Glutamatergic neuron (in vitro differentiated cells): Measurements from ENCODE around the gene POU2AF2. TPM values are rescaled to one million over a fixed set of nuclear protein-coding genes. Genes with fewer than 3 reads are reported as not detected.

Source experiments
- DNase-seq: peaks from one replicate; pipeline ENCODE4 v3.0.0; 2022
- H3K27ac Mint-ChIP-seq: one replicate; pipeline ENCODE4 v1.8.0; 2020; ENCODE audit warnings: mild to moderate bottlenecking, mixed read lengths, inconsistent platforms; ENCODE audit not compliant: unreplicated experiment
- H3K27me3 Mint-ChIP-seq: one replicate; pipeline ENCODE4 v1.8.0; 2020; ENCODE audit warnings: mild to moderate bottlenecking, moderate library complexity, mixed read lengths, inconsistent platforms; ENCODE audit not compliant: unreplicated experiment
- H3K36me3 Mint-ChIP-seq: one replicate; pipeline ENCODE4 v1.8.0; 2020; ENCODE audit warnings: mild to moderate bottlenecking, mixed read lengths, inconsistent platforms; ENCODE audit not compliant: unreplicated experiment
- H3K4me1 Mint-ChIP-seq: one replicate; pipeline ENCODE4 v1.8.0; 2020; ENCODE audit warnings: mild to moderate bottlenecking, low read depth, mixed read lengths, inconsistent platforms; ENCODE audit not compliant: unreplicated experiment
- H3K4me3 Mint-ChIP-seq: one replicate; pipeline ENCODE4 v1.8.0; 2020; ENCODE audit warnings: mild to moderate bottlenecking, mixed read lengths, inconsistent platforms; ENCODE audit not compliant: unreplicated experiment
- H3K9me3 Mint-ChIP-seq: one replicate; pipeline ENCODE4 v1.8.0; 2020; ENCODE audit warnings: mild to moderate bottlenecking, moderate library complexity, mixed read lengths, inconsistent platforms; ENCODE audit not compliant: unreplicated experiment
- CTCF ChIP-seq: fragments of 200-600 bp; sonication (generic); IDR thresholded peaks from one replicate; pipeline ENCODE4 v1.5.0; 2021; ENCODE audit not compliant: partially characterized antibody, unreplicated experiment
- total RNA-seq: library from RNA; stranded (reverse); fragmentation: NEBNext Ultra II Directional; extraction: Animal tissue kit (Norgen Biotek cat#: 25700); gene quantifications from one replicate; pipeline ENCODE4 v1.2.1, GENCODE V29; 2021; ENCODE audit not compliant: unreplicated experiment

Gene POU2AF2
- total RNA-seq, 1 donor from 2014 or later: not detected

DNA sequence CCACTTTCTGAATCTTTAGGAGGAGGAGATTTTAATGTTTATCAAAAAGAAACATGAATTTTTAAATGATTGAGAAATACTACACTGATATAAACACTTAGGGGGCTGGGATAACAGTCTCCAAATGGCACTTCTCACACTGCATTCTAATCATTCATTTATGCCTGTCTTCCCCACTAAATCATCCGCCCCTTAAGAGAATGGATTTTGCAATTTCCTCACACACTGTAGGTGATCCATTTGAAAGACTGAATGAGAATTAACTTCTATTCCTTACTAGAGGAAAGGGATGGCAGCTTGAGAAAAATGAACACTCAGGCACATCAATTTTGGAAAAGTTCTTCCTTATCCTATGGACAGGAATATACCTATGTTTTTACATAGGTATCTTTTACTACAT, 7.6 kb upstream of the POU2AF2 start:
- Mint-ChIP-seq H3K36me3 (no peaks in the 10 kb centered on the region), H3K27ac (no peak overlapping the region), H3K27me3 (no peaks in the 10 kb centered on the region), H3K4me1 (no peaks in the 10 kb centered on the region), H3K4me3 (no peak overlapping the region), H3K9me3 (no peaks in the 10 kb centered on the region)
- no peak for TF ChIP-seq CTCF
- no peak for DNase-seq

- H3K27ac Mint-ChIP-seq: no peak overlapping the region
- H3K9me3 Mint-ChIP-seq: no peaks in the 10 kb centered on the region
- no peaks in the 10 kb centered on the region for H3K4me1 Mint-ChIP-seq
- no peaks in the 10 kb centered on the region for H3K36me3 Mint-ChIP-seq
- no peak for TF ChIP-seq CTCF
- DNase-seq: no peak
- no peak overlapping the region for H3K4me3 Mint-ChIP-seq
- H3K27me3 Mint-ChIP-seq: no peaks in the 10 kb centered on the region
These were observed 1.4 kb downstream of the POU2AF2 start for GRCh38 chr11:111246956-111247355.

DNA sequence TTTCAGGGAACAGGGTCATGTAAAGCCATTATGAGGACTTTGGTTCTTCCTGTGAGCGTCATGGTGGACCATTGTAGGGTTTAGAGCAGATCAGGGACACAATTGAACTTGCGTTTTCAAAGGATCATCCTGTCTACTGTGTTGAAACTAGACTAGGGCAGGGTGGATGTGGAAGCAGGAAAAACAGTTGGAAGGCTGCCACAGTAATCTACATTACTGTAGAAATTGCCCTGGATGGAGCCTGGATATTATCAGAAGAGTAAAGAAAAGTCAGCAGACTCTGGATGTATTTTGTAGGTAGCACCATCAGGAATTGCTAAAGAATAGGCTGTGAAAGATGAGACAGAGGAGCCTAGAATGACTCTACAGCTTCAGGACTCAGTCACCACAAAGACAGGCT, 5.4 kb downstream of the POU2AF2 start:
- no peak for TF ChIP-seq CTCF
- no peak overlapping the region for H3K4me3 Mint-ChIP-seq
- H3K4me1 Mint-ChIP-seq: peaks cover 2% of the 10 kb centered on the region
- no peak for DNase-seq
- H3K27me3 Mint-ChIP-seq: no peaks in the 10 kb centered on the region
- no peak overlapping the region for H3K27ac Mint-ChIP-seq
- H3K9me3 Mint-ChIP-seq: no peaks in the 10 kb centered on the region
- H3K36me3 Mint-ChIP-seq: no peaks in the 10 kb centered on the region

GRCh38 chr11:111253131-111253530, 7.6 kb downstream of the POU2AF2 start:
- peaks cover 5% of the 10 kb centered on the region for H3K4me1 Mint-ChIP-seq
- DNase-seq: no peak
- TF ChIP-seq CTCF: no peak
- H3K36me3 Mint-ChIP-seq: no peaks in the 10 kb centered on the region
- H3K9me3 Mint-ChIP-seq: no peaks in the 10 kb centered on the region
- H3K27ac Mint-ChIP-seq: no peak overlapping the region
- H3K27me3 Mint-ChIP-seq: no peaks in the 10 kb centered on the region
- H3K4me3 Mint-ChIP-seq: no peak overlapping the region

DNA sequence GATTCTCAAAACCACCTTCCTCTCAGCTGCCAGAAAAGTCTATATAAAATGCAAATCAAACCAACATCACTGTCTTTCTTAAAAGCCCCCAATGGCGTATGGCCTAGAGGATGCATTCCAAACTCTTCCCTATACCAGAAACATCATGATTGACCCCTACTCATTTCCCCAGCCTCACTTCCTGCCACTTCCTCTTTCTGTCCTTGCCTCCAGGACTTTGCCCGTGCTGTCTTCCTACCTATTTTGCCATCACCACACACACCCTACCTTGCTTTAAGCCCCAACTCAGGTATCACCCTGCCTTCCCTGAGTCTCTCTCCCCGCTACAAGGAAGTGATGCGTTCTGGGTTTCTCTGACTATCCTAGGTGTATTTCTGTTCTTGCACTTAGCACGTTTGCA, 8.1 kb downstream of the POU2AF2 start:
- H3K4me1 Mint-ChIP-seq: peaks cover 5% of the 10 kb centered on the region
- no peak overlapping the region for H3K4me3 Mint-ChIP-seq
- H3K36me3 Mint-ChIP-seq: no peaks in the 10 kb centered on the region
- no peak overlapping the region for H3K27ac Mint-ChIP-seq
- DNase-seq: no peak
- no peaks in the 10 kb centered on the region for H3K9me3 Mint-ChIP-seq
- no peak for TF ChIP-seq CTCF
- no peaks in the 10 kb centered on the region for H3K27me3 Mint-ChIP-seq
